H9 (cell line): ENCODE data around the gene PTCH1. TPM values are rescaled to one million over a fixed set of nuclear protein-coding genes. Genes with fewer than 3 reads are reported as not detected.

Source experiments
- DNase-seq: peaks from one replicate; pipeline ENCODE4 v3.0.0-alpha.2; 2017
- H2AFZ ChIP-seq: one replicate; pipeline ENCODE4 v1.6.1; 2013; ENCODE audit warnings: mild to moderate bottlenecking, low read length, control low read depth, moderate library complexity
- H2AK5ac ChIP-seq: 2 replicates; pipeline ENCODE4 v1.6.1; 2013; ENCODE audit warnings: low read length, control low read depth, mixed read lengths; ENCODE audit not compliant: insufficient read length
- H2BK120ac ChIP-seq: one replicate; pipeline ENCODE4 v1.6.1; 2013; ENCODE audit warnings: low read depth, mild to moderate bottlenecking, low read length, control low read depth, inconsistent platforms; ENCODE audit not compliant: poor library complexity, severe bottlenecking
- H2BK12ac ChIP-seq: 2 replicates; pipeline ENCODE4 v1.6.1; 2013; ENCODE audit warnings: low read length, control low read depth, mixed read lengths, low read depth; ENCODE audit not compliant: insufficient read length
- H2BK15ac ChIP-seq: 2 replicates; pipeline ENCODE4 v1.6.1; 2013; ENCODE audit warnings: low read depth, low read length, control low read depth
- H2BK20ac ChIP-seq: one replicate; pipeline ENCODE4 v1.6.1; 2013; ENCODE audit warnings: low read depth, mild to moderate bottlenecking, low read length, control low read depth, inconsistent platforms; ENCODE audit not compliant: poor library complexity, severe bottlenecking
- H2BK5ac ChIP-seq: 2 replicates; pipeline ENCODE4 v1.6.1; 2013; ENCODE audit warnings: low read length, control low read depth, mixed read lengths; ENCODE audit not compliant: insufficient read length
- H3K14ac ChIP-seq: 2 replicates; pipeline ENCODE4 v1.6.1; 2013; ENCODE audit warnings: low read length, control low read depth; ENCODE audit not compliant: insufficient read depth
- H3K18ac ChIP-seq: 2 replicates; pipeline ENCODE4 v1.6.1; 2013; ENCODE audit warnings: low read depth, mild to moderate bottlenecking, mixed read lengths, low read length, control low read depth; ENCODE audit not compliant: insufficient read length
- H3K23ac ChIP-seq: 2 replicates; pipeline ENCODE4 v1.6.1; 2013; ENCODE audit warnings: low read length, control low read depth, mixed read lengths, low read depth; ENCODE audit not compliant: insufficient read length
- H3K23me2 ChIP-seq: 2 replicates; pipeline ENCODE4 v1.6.1; 2013; ENCODE audit warnings: low read depth, mild to moderate bottlenecking, mixed read lengths, low read length, control low read depth; ENCODE audit not compliant: insufficient read length, poor library complexity, severe bottlenecking
- H3K27ac ChIP-seq: 2 replicates; pipeline ENCODE4 v1.5.1; 2013; ENCODE audit warnings: low read length, control low read depth, mixed read lengths, low read depth; ENCODE audit not compliant: insufficient read length
- H3K27me3 ChIP-seq: 2 replicates; pipeline ENCODE4 v1.6.1; 2013; ENCODE audit warnings: low read length, control low read depth, inconsistent platforms; ENCODE audit not compliant: insufficient read depth
- H3K4ac ChIP-seq: 2 replicates; pipeline ENCODE4 v1.6.1; 2013; ENCODE audit warnings: low read depth, mild to moderate bottlenecking, control low read depth, inconsistent platforms, low read length, moderate library complexity
- H3K4me1 ChIP-seq: 2 replicates; pipeline ENCODE4 v1.6.1; 2013; ENCODE audit warnings: low read length, control low read depth, inconsistent platforms; ENCODE audit not compliant: insufficient read depth
- H3K4me2 ChIP-seq: 2 replicates; pipeline ENCODE4 v1.6.1; 2013; ENCODE audit warnings: low read length, control low read depth, mixed read lengths; ENCODE audit not compliant: insufficient read length, insufficient read depth
- H3K56ac ChIP-seq: 2 replicates; pipeline ENCODE4 v1.6.1; 2013; ENCODE audit warnings: low read depth, mild to moderate bottlenecking, mixed read lengths, low read length, control low read depth; ENCODE audit not compliant: insufficient read length
- H3K79me1 ChIP-seq: 2 replicates; pipeline ENCODE4 v1.6.1; 2013; ENCODE audit warnings: low read depth, mild to moderate bottlenecking, moderate library complexity, low read length, control low read depth, inconsistent platforms; ENCODE audit not compliant: insufficient read depth, poor library complexity, severe bottlenecking
- H3K79me2 ChIP-seq: 2 replicates; pipeline ENCODE4 v1.6.1; 2013; ENCODE audit warnings: low read length, control low read depth, inconsistent platforms; ENCODE audit not compliant: insufficient read depth
- H3K9ac ChIP-seq: 2 replicates; pipeline ENCODE4 v1.6.1; 2013; ENCODE audit warnings: low read length, control low read depth, mixed read lengths; ENCODE audit not compliant: insufficient read length; ENCODE audit errors: extremely low read depth
- H3K9me3 ChIP-seq: one replicate; pipeline ENCODE4 v1.6.1; 2013; ENCODE audit warnings: low read depth, low read length, inconsistent platforms; ENCODE audit not compliant: control insufficient read depth
- H3T11ph ChIP-seq: one replicate; pipeline ENCODE4 v1.6.1; 2013; ENCODE audit warnings: mild to moderate bottlenecking, low read length, control low read depth, inconsistent platforms
- H4K20me1 ChIP-seq: one replicate; pipeline ENCODE4 v1.6.1; 2013; ENCODE audit not compliant: control insufficient read depth, insufficient read length, insufficient read depth
- H4K5ac ChIP-seq: 2 replicates; pipeline ENCODE4 v1.6.1; 2013; ENCODE audit warnings: low read depth, mild to moderate bottlenecking, mixed read lengths, low read length, control low read depth; ENCODE audit not compliant: insufficient read length
- H4K8ac ChIP-seq: replicated peaks from 2 replicates; pipeline ENCODE4 v1.6.1; 2013; ENCODE audit warnings: low read length, control low read depth, mixed read lengths, low read depth; ENCODE audit not compliant: insufficient read length
- H4K91ac ChIP-seq: 2 replicates; pipeline ENCODE4 v1.6.1; 2013; ENCODE audit warnings: low read depth, mild to moderate bottlenecking, moderate library complexity, mixed read lengths, low read length, control low read depth; ENCODE audit not compliant: insufficient read length
- H3K27ac Mint-ChIP-seq, 3 experiments: 2 replicates in 2 of 3; 3 replicates in 1 of 3; pipeline ENCODE4 v1.8.0; 2020 to 2021; ENCODE audit warnings: mixed read lengths in 3 of 3, mild to moderate bottlenecking in 1 of 3, moderate library complexity in 1 of 3
- H3K27me3 Mint-ChIP-seq: 2 replicates; pipeline ENCODE4 v1.8.0; 2021; ENCODE audit warnings: low read depth, mild to moderate bottlenecking, moderate library complexity, mixed read lengths
- H3K36me3 Mint-ChIP-seq, 3 experiments: 2 replicates in 2 of 3; 3 replicates in 1 of 3; pipeline ENCODE4 v1.8.0; 2020 to 2021; ENCODE audit warnings: low read depth in 3 of 3, mixed read lengths in 3 of 3; ENCODE audit not compliant: insufficient read depth in 1 of 3
- H3K4me1 Mint-ChIP-seq, 2 experiments: 2 replicates each; pipeline ENCODE4 v1.8.0; 2020; ENCODE audit warnings: mixed read lengths in 2 of 2
- H3K4me3 Mint-ChIP-seq, 2 experiments: 2 replicates in 1 of 2; 3 replicates in 1 of 2; pipeline ENCODE4 v1.8.0; 2020 to 2021; ENCODE audit warnings: mild to moderate bottlenecking in 2 of 2, mixed read lengths in 2 of 2, moderate library complexity in 1 of 2
- H3K9me3 Mint-ChIP-seq, 2 experiments: 2 replicates in 1 of 2; 3 replicates in 1 of 2; pipeline ENCODE4 v1.8.0; 2020; ENCODE audit warnings: mild to moderate bottlenecking in 2 of 2, mixed read lengths in 2 of 2, moderate library complexity in 1 of 2
- WGBS: extraction: QIAGEN DNeasy Blood & Tissue Kit; methylation state at CpG from one replicate; pipeline ENCODE4 v1.1.7; 2013; ENCODE audit warnings: missing lambda C conversion rate, low lambda C conversion rate, mixed read lengths; ENCODE audit not compliant: insufficient read length; ENCODE audit errors: extremely low coverage; 5-methylcytosine and 5-hydroxymethylcytosine counted together
- total RNA-seq: library from RNA; stranded (reverse); gene quantifications from 2 replicates; pipeline ENCODE4 v1.2.1, GENCODE V29; 2021
- TF ChIP-seq, protein P1 (sequence below): fragments of 200-600 bp; sonication (generic); conservative IDR thresholded peaks from 3 replicates; pipeline ENCODE4 v1.8.0; 2021; ENCODE audit warnings: antibody characterized with exemption, mild to moderate bottlenecking

The PTCH1 gene
- total RNA-seq, 1 experiment from 2014 or later: 9.1 TPM

GRCh38 chr9:95507464-95508241 is 9.1 kb downstream of the PTCH1 start:
- no peak overlapping the region for H3K27ac ChIP-seq
- H2BK5ac ChIP-seq: no peak overlapping the region
- H3K4me3 Mint-ChIP-seq: peak overlapping the region; percentile 74 to 94
- H2BK120ac ChIP-seq: no peak overlapping the region
- H4K8ac ChIP-seq: no peak overlapping the region
- H2BK20ac ChIP-seq: no peak overlapping the region
- no peak overlapping the region for H3T11ph ChIP-seq
- no peak overlapping the region for H3K56ac ChIP-seq
- peaks cover 49% of the 10 kb centered on the region for H3K23me2 ChIP-seq
- no peaks in the 10 kb centered on the region for H3K4me1 ChIP-seq
- TF ChIP-seq, protein P1, sequence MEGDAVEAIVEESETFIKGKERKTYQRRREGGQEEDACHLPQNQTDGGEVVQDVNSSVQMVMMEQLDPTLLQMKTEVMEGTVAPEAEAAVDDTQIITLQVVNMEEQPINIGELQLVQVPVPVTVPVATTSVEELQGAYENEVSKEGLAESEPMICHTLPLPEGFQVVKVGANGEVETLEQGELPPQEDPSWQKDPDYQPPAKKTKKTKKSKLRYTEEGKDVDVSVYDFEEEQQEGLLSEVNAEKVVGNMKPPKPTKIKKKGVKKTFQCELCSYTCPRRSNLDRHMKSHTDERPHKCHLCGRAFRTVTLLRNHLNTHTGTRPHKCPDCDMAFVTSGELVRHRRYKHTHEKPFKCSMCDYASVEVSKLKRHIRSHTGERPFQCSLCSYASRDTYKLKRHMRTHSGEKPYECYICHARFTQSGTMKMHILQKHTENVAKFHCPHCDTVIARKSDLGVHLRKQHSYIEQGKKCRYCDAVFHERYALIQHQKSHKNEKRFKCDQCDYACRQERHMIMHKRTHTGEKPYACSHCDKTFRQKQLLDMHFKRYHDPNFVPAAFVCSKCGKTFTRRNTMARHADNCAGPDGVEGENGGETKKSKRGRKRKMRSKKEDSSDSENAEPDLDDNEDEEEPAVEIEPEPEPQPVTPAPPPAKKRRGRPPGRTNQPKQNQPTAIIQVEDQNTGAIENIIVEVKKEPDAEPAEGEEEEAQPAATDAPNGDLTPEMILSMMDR: no peak
- no peak overlapping the region for H3K23ac ChIP-seq
- no peak overlapping the region for H4K91ac ChIP-seq
- peaks cover 0 to 8% (median 0%) of the 10 kb centered on the region in 3 experiments; a peak in 1 of 7 replicates for H3K36me3 Mint-ChIP-seq
- peak; percentile 58 for DNase-seq
- peaks cover under 1% of the 10 kb centered on the region; the same call in 1 of the 2 replicates for H3K27me3 ChIP-seq
- no peak overlapping the region for H3K4ac ChIP-seq
- H3K14ac ChIP-seq: peak overlapping the region; percentile 9
- H2AFZ ChIP-seq: no peak overlapping the region
- peaks cover 42 to 43% of the 10 kb centered on the region in 2 experiments for H3K4me1 Mint-ChIP-seq
- H3K27me3 Mint-ChIP-seq: peaks cover 57% of the 10 kb centered on the region
- H2BK15ac ChIP-seq: no peak overlapping the region
- H3K79me1 ChIP-seq: no peaks in the 10 kb centered on the region
- peak overlapping the region; percentile 22 for H3K18ac ChIP-seq
- no peaks in the 10 kb centered on the region; a peak in 1 of 5 replicates for H3K9me3 Mint-ChIP-seq
- H2BK12ac ChIP-seq: no peak overlapping the region
- H3K9ac ChIP-seq: peak overlapping the region; percentile 33
- H4K20me1 ChIP-seq: no peaks in the 10 kb centered on the region
- peak overlapping the region; percentile 76 for H3K4me2 ChIP-seq
- WGBS: no CpG with 5 or more reads among the region's 36 CpGs
- no peak overlapping the region for H2AK5ac ChIP-seq
- no peaks in the 10 kb centered on the region for H3K79me2 ChIP-seq
- no peak overlapping the region for H4K5ac ChIP-seq
- H3K9me3 ChIP-seq: no peaks in the 10 kb centered on the region
- H3K27ac Mint-ChIP-seq: peak overlapping the region in 2 of 3 experiments; percentile 28 to 96; a peak in 5 of 7 replicates
